Measurements from ENCODE around the gene IL11RA. TPM values are rescaled to one million over a fixed set of nuclear protein-coding genes. Genes with fewer than 3 reads are reported as not detected.

Gene IL11RA
- total RNA-seq (2014; rRNA removed; shearing (Covaris generic)) = 16.2 and 17.7 TPM in 2 replicates
- polyA plus RNA-seq (2015; cell fraction: cytosol; rRNA removed) = 23.1 and 24.3 TPM in 2 replicates
- polyA plus RNA-seq (2015; cell fraction: nucleus; rRNA removed) = 50.2 and 70.4 TPM in 2 replicates

GRCh38 chr9:34651876-34652601 is at the start of gene IL11RA:
IL11RA (plus strand) TSS chr9:34652185; CDS start chr9:34655218, 3,033 bp downstream.
- DNase-seq (ENCODE audit: low read depth, low spot score) = peak; percentile 70

GRCh38 chr9:34603610-34604231 is 48.3 kb upstream of the IL11RA start:
- in situ Hi-C loops (cut with HindIII; ENCODE audit: low pct_unique_long_range_greater_than_20kb, low sequenced_read_pairs) = no loop called here
- peak; percentile 79 for DNase-seq (ENCODE audit: low read depth, low spot score)

More at GRCh38 chr9:34651876-34652601, at the start of gene IL11RA:
- in situ Hi-C loops (cut with HindIII; ENCODE audit: low pct_unique_long_range_greater_than_20kb, low sequenced_read_pairs) = no loop called here

GRCh38 chr9:34606190-34606589 is 45.8 kb upstream of the IL11RA start:
- in situ Hi-C loops (cut with HindIII; ENCODE audit: low pct_unique_long_range_greater_than_20kb, low sequenced_read_pairs) = no loop called here
- DNase-seq (ENCODE audit: low read depth, low spot score) = no peak

- no peak for DNase-seq (ENCODE audit: low read depth, low spot score)
- in situ Hi-C loops (cut with HindIII; ENCODE audit: low pct_unique_long_range_greater_than_20kb, low sequenced_read_pairs) = no loop called here
Measured at GRCh38 chr9:34606905-34607304, 45.1 kb upstream of the IL11RA start.

GRCh38 chr9:34607331-34607730 is 44.7 kb upstream of the IL11RA start:
- in situ Hi-C loops (cut with HindIII; ENCODE audit: low pct_unique_long_range_greater_than_20kb, low sequenced_read_pairs) = no loop called here
- no peak for DNase-seq (ENCODE audit: low read depth, low spot score)

- in situ Hi-C loops (cut with HindIII; ENCODE audit: low pct_unique_long_range_greater_than_20kb, low sequenced_read_pairs) = no loop called here
Measured at GRCh38 chr9:34610434-34611206, 41.4 kb upstream of the IL11RA start.

GRCh38 chr9:34611251-34611810 is 40.7 kb upstream of the IL11RA start:
- in situ Hi-C loops (cut with HindIII; ENCODE audit: low pct_unique_long_range_greater_than_20kb, low sequenced_read_pairs) = no loop called here
- DNase-seq (ENCODE audit: low read depth, low spot score) = no peak

More at GRCh38 chr9:34610434-34611206, 41.4 kb upstream of the IL11RA start:
- no peak for DNase-seq (ENCODE audit: low read depth, low spot score)

GRCh38 chr9:34611811-34612787 is 39.9 kb upstream of the IL11RA start, which contains the start of gene RPP25L:
RPP25L (minus strand) TSS chr9:34612097; CDS start chr9:34611296, 801 bp downstream.
- in situ Hi-C loops (cut with HindIII; ENCODE audit: low pct_unique_long_range_greater_than_20kb, low sequenced_read_pairs) = no loop called here
- DNase-seq (ENCODE audit: low read depth, low spot score) = peak; percentile 70

- peak; percentile 79 for DNase-seq (ENCODE audit: low read depth, low spot score)
- in situ Hi-C loops (cut with HindIII; ENCODE audit: low pct_unique_long_range_greater_than_20kb, low sequenced_read_pairs) = no loop called here
Measured at GRCh38 chr9:34612788-34613390, 39.1 kb upstream of the IL11RA start.

GRCh38 chr9:34615132-34615531 is 36.9 kb upstream of the IL11RA start:
- no peak for DNase-seq (ENCODE audit: low read depth, low spot score)
- in situ Hi-C loops (cut with HindIII; ENCODE audit: low pct_unique_long_range_greater_than_20kb, low sequenced_read_pairs) = no loop called here

GRCh38 chr9:34620061-34620994 is 31.7 kb upstream of the IL11RA start, which contains the start of gene DCTN3:
DCTN3 (minus strand) TSS chr9:34620495; CDS start chr9:34620464, 31 bp downstream.
- in situ Hi-C loops (cut with HindIII; ENCODE audit: low pct_unique_long_range_greater_than_20kb, low sequenced_read_pairs) = no loop called here

GRCh38 chr9:34623374-34624235 is 28.4 kb upstream of the IL11RA start:
- DNase-seq (ENCODE audit: low read depth, low spot score) = no peak
- in situ Hi-C loops (cut with HindIII; ENCODE audit: low pct_unique_long_range_greater_than_20kb, low sequenced_read_pairs) = no loop called here

More at GRCh38 chr9:34620061-34620994, 31.7 kb upstream of the IL11RA start, which contains the start of gene DCTN3:
- DNase-seq (ENCODE audit: low read depth, low spot score) = peak; percentile 94

GRCh38 chr9:34624475-34625185 is 27.4 kb upstream of the IL11RA start:
- DNase-seq (ENCODE audit: low read depth, low spot score) = no peak
- in situ Hi-C loops (cut with HindIII; ENCODE audit: low pct_unique_long_range_greater_than_20kb, low sequenced_read_pairs) = no loop called here

GRCh38 chr9:34625186-34625486 is 26.8 kb upstream of the IL11RA start:
- in situ Hi-C loops (cut with HindIII; ENCODE audit: low pct_unique_long_range_greater_than_20kb, low sequenced_read_pairs) = no loop called here
- DNase-seq (ENCODE audit: low read depth, low spot score) = no peak

Data from SK-MEL-5 (cell line).